ENCODE measurements around the gene NPEPPS.
"Not testable (repeated sequence)": the region's sequence is repeated elsewhere in the genome, so short reads cannot be mapped to it uniquely, and the experiment has no call there.

GRCh38 chr17:47491841-47492212, 39.1 kb upstream of the NPEPPS start:
- not testable (repeated sequence) for TF ChIP-seq POLR2A (IDR thresholded peaks at IDR 0.05; ENCODE audit: low read length); GATA1 (IDR thresholded peaks at IDR 0.05; ENCODE audit: low read depth, low read length)
